Activated T-cell treated with anti-CD3 and anti-CD28 coated beads for 1 hour (primary cell): ENCODE data around the gene TRIM44.

Experiments
- DNase-seq: peaks from one replicate; pipeline ENCODE4 v3.0.0-alpha.2; 2020; ENCODE audit warnings: low read depth

The TRIM44 gene, protein sequence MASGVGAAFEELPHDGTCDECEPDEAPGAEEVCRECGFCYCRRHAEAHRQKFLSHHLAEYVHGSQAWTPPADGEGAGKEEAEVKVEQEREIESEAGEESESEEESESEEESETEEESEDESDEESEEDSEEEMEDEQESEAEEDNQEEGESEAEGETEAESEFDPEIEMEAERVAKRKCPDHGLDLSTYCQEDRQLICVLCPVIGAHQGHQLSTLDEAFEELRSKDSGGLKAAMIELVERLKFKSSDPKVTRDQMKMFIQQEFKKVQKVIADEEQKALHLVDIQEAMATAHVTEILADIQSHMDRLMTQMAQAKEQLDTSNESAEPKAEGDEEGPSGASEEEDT

GRCh38 chr11:35662649-35663407 is at the start of gene TRIM44:
TSS of gene TRIM44 (plus strand) at chr11:35662775. CDS start at chr11:35663112, 337 bp downstream.
- DNase-seq = peak; percentile 65

- no peak for DNase-seq
Observed at GRCh38 chr11:35614939-35615569, 47.5 kb upstream of the TRIM44 start.

GRCh38 chr11:35615921-35616900 is 46.4 kb upstream of the TRIM44 start:
- DNase-seq = no peak

DNA sequence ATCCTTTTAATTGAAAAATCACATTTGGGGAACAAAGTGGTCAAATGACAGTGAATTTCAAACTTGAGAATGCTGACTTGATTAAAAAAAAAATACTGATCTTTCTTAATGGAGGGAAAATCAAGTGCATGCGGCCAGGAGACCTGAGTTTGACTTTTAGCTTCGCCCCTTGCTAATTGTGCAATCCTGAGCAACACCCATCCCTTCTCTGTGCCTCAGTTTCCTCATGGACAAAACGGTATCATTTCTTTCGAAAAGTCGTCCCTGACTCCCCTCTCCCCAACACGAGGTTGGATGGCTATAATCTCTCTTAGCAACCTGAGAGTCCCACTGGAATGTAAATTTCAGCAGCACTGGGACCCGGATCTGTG is 45.3 kb upstream of the TRIM44 start:
- no peak for DNase-seq

- no peak for DNase-seq
Observed at GRCh38 chr11:35617687-35618496, 44.7 kb upstream of the TRIM44 start, which contains the start of gene FJX1. TSS of gene FJX1 (plus strand) at chr11:35618460. CDS start at chr11:35618637, 177 bp downstream.

GRCh38 chr11:35618497-35619115 is 44.0 kb upstream of the TRIM44 start:
- no peak for DNase-seq

DNA sequence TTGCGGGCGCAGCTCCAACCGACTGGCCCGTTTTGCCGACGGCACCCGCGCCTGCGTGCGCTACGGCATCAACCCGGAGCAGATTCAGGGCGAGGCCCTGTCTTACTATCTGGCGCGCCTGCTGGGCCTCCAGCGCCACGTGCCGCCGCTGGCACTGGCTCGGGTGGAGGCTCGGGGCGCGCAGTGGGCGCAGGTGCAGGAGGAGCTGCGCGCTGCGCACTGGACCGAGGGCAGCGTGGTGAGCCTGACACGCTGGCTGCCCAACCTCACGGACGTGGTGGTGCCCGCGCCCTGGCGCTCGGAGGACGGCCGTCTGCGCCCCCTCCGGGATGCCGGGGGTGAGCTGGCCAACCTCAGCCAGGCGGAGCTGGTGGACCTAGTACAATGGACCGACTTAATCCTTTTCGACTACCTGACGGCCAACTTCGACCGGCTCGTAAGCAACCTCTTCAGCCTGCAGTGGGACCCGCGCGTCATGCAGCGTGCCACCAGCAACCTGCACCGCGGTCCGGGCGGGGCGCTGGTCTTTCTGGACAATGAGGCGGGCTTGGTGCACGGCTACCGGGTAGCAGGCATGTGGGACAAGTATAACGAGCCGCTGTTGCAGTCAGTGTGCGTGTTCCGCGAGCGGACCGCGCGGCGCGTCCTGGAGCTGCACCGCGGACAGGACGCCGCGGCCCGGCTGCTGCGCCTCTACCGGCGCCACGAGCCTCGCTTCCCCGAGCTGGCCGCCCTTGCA is 43.3 kb upstream of the TRIM44 start:
- no peak for DNase-seq

GRCh38 chr11:35619855-35620640 is 42.5 kb upstream of the TRIM44 start:
- DNase-seq = no peak

GRCh38 chr11:35620795-35621194 is 41.8 kb upstream of the TRIM44 start:
- no peak for DNase-seq

- DNase-seq = no peak
Observed at GRCh38 chr11:35621620-35622019, 41.0 kb upstream of the TRIM44 start.

- no peak for DNase-seq
Observed at GRCh38 chr11:35622070-35622469, 40.5 kb upstream of the TRIM44 start.

- DNase-seq = no peak
Observed at GRCh38 chr11:35623621-35624168, 38.9 kb upstream of the TRIM44 start.

DNA sequence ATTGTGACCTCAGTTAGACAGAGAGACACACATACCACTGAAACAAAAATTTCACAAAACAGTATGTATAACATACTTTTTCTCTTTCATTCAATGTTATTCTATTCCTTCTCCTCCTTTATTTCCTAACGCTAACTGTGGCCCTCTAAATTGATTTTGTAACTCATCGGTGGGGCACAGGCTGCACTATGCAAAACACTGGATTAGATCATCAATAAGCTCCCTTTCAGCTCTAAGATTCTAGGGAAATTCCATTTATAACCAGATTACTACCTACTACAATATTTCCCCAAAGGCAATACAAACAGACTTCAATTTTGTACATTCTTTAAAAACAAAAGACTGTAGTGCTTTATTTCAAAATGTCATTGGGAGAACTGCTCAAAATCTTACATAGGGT is 38.3 kb upstream of the TRIM44 start:
- no peak for DNase-seq

DNA sequence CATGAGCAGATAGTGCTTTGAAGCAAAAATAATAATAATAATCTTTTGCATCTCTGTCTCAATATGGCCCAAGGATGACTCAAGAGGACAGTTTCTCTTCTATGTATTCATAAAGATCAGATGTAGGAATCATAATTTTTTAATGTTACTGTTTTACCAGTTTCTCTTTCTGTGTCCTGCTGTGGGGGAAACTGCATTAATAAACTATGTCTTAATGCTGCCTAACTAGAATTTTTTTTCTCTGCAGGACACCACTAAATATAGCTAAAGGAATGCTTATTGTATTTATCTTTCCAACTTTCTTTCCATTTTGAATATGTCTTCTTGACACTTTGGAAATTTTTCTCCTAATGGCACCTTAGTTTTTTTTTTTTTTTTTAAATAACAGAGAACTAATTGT is 37.8 kb upstream of the TRIM44 start:
- DNase-seq = no peak

GRCh38 chr11:35626501-35626900 is 36.1 kb upstream of the TRIM44 start:
- no peak for DNase-seq

GRCh38 chr11:35629511-35629910 is 33.1 kb upstream of the TRIM44 start:
- no peak for DNase-seq

DNA sequence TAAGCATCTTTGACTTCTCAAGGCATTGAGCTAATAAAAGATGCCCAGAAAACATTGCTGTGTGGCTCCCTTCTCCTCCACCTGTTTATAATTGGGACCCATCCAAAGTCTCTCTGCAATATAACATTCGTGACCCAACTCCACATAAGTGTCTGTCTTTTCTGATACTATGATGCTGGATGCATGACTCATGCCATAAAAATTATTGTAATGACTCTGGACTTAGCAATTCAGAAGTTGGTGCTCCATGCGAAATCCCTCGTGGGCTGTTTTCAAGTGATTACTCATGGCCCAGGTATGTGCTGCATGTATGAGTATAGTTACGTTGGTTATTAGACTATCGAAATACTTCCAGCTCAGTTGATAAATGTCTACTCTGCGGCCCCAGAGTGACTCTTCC is 32.7 kb upstream of the TRIM44 start:
- DNase-seq = no peak

GRCh38 chr11:35631891-35632290 is 30.7 kb upstream of the TRIM44 start:
- DNase-seq = no peak

- no peak for DNase-seq
Observed at GRCh38 chr11:35632301-35632700, 30.3 kb upstream of the TRIM44 start.
